GM23338 (cell line): Measurements from ENCODE around the gene VOPP1. TPM values are rescaled to one million over a fixed set of nuclear protein-coding genes. Genes with fewer than 3 reads are reported as not detected.

ENCODE experiments used
- ATAC-seq: fragments of 200-7000 bp; cut with Tn5 transposase; 3 replicates; pipeline ENCODE4 v1.9.1; 2020
- DNase-seq: peaks from one replicate; pipeline ENCODE4 v3.0.0-alpha.2; 2015; ENCODE audit warnings: low spot score
- H2AFZ ChIP-seq: fragments of 200-600 bp; sonication (generic); 2 replicates; pipeline ENCODE4 v1.8.0; 2016; ENCODE audit warnings: antibody characterized with exemption, mild to moderate bottlenecking, moderate library complexity
- H3F3A ChIP-seq: fragments of 200-600 bp; sonication (generic); replicated peaks from 2 replicates; pipeline ENCODE4 v1.8.0; 2017; ENCODE audit warnings: antibody characterized with exemption, mixed run types, low read depth
- H3K27ac ChIP-seq: fragments of 200-600 bp; sonication (generic); 2 replicates; pipeline ENCODE4 v1.6.1; 2016; ENCODE audit warnings: low read depth
- H3K27me3 ChIP-seq: fragments of 200-600 bp; sonication (generic); 2 replicates; pipeline ENCODE4 v1.8.0; 2016; ENCODE audit warnings: mild to moderate bottlenecking, mixed run types, moderate library complexity; ENCODE audit not compliant: insufficient read depth
- H3K36me3 ChIP-seq: fragments of 200-600 bp; sonication (generic); 2 replicates; pipeline ENCODE4 v1.8.0; 2016; ENCODE audit warnings: mild to moderate bottlenecking; ENCODE audit not compliant: insufficient read depth
- H3K4me1 ChIP-seq: fragments of 200-600 bp; sonication (generic); 2 replicates; pipeline ENCODE4 v1.8.0; 2016; ENCODE audit warnings: mild to moderate bottlenecking, moderate library complexity; ENCODE audit not compliant: insufficient read depth
- H3K4me2 ChIP-seq: fragments of 200-600 bp; sonication (generic); 2 replicates; pipeline ENCODE4 v1.7.1; 2017; ENCODE audit warnings: mixed run types
- H3K4me3 ChIP-seq: fragments of 200-600 bp; sonication (generic); 2 replicates; pipeline ENCODE4 v1.6.1; 2016; ENCODE audit warnings: mixed run types
- H3K79me2 ChIP-seq: fragments of 200-600 bp; sonication (generic); replicated peaks from 2 replicates; pipeline ENCODE4 v1.8.0; 2017; ENCODE audit warnings: mild to moderate bottlenecking; ENCODE audit not compliant: insufficient read depth
- H3K9me2 ChIP-seq: fragments of 200-600 bp; sonication (generic); 2 replicates; pipeline ENCODE4 v1.8.0; 2017; ENCODE audit not compliant: insufficient read depth
- H4K20me1 ChIP-seq: fragments of 200-600 bp; sonication (generic); replicated peaks from 2 replicates; pipeline ENCODE4 v1.8.0; 2017; ENCODE audit warnings: mild to moderate bottlenecking; ENCODE audit not compliant: insufficient read depth
- H3K27ac Mint-ChIP-seq: 2 replicates; pipeline ENCODE4 v1.8.0; 2020; ENCODE audit warnings: inconsistent platforms, mild to moderate bottlenecking, moderate library complexity, mixed read lengths
- H3K27me3 Mint-ChIP-seq: 3 replicates; pipeline ENCODE4 v1.8.0; 2022; ENCODE audit warnings: low read depth, mild to moderate bottlenecking, moderate library complexity, mixed read lengths, inconsistent platforms; ENCODE audit not compliant: insufficient read depth, poor library complexity
- H3K36me3 Mint-ChIP-seq: 3 replicates; pipeline ENCODE4 v1.8.0; 2021; ENCODE audit warnings: low read depth, mild to moderate bottlenecking, inconsistent platforms, moderate library complexity, mixed read lengths
- H3K4me1 Mint-ChIP-seq: 3 replicates; pipeline ENCODE4 v1.8.0; 2020; ENCODE audit warnings: mild to moderate bottlenecking, inconsistent platforms, mixed read lengths
- H3K4me3 Mint-ChIP-seq: 3 replicates; pipeline ENCODE4 v1.8.0; 2021; ENCODE audit warnings: moderate library complexity, mild to moderate bottlenecking, inconsistent platforms, mixed read lengths
- H3K9me3 Mint-ChIP-seq: 3 replicates; pipeline ENCODE4 v1.8.0; 2020; ENCODE audit warnings: moderate library complexity, mild to moderate bottlenecking, inconsistent platforms, mixed read lengths
- CREB1 ChIP-seq: fragments of 250-450 bp; sonication (Bioruptor Pico); IDR thresholded peaks from 2 replicates; pipeline ENCODE4 v1.5.0; 2020; ENCODE audit warnings: low read depth, mild to moderate bottlenecking, moderate library complexity
- EZH2 ChIP-seq: fragments of 200-600 bp; sonication (generic); IDR thresholded peaks from one replicate; pipeline ENCODE4 v1.8.0; 2017; ENCODE audit warnings: antibody characterized with exemption, mild to moderate bottlenecking, low read depth; ENCODE audit not compliant: unreplicated experiment
- EZH2phosphoT487 ChIP-seq: fragments of 200-600 bp; sonication (generic); IDR thresholded peaks from one replicate; pipeline ENCODE4 v1.8.1; 2018; ENCODE audit warnings: antibody characterized with exemption; ENCODE audit not compliant: unreplicated experiment
- JUNB ChIP-seq: IDR thresholded peaks from one replicate; pipeline ENCODE4 v1.6.1; 2016; ENCODE audit warnings: antibody characterized with exemption; ENCODE audit not compliant: unreplicated experiment
- NANOG ChIP-seq: IDR thresholded peaks from 2 replicates; pipeline ENCODE4 v1.6.1; 2016; ENCODE audit warnings: antibody characterized with exemption, borderline replicate concordance
- POLR2AphosphoS5 ChIP-seq: IDR thresholded peaks from 2 replicates; pipeline ENCODE4 v1.6.1; 2016; ENCODE audit warnings: antibody characterized with exemption, low read depth
- STAT1 ChIP-seq: IDR thresholded peaks from one replicate; pipeline ENCODE4 v1.6.1; 2016; ENCODE audit warnings: antibody characterized with exemption; ENCODE audit not compliant: unreplicated experiment
- ZNF114 ChIP-seq: fragments of 250-450 bp; sonication (Bioruptor Pico); IDR thresholded peaks from 2 replicates; pipeline ENCODE4 v1.5.0; 2020; ENCODE audit warnings: mild to moderate bottlenecking, moderate library complexity
- ZNF331 ChIP-seq: fragments of 250-450 bp; sonication (Bioruptor Pico); IDR thresholded peaks from 2 replicates; pipeline ENCODE4 v1.5.0; 2020; ENCODE audit warnings: low read depth, mild to moderate bottlenecking, moderate library complexity
- polyA plus RNA-seq: library from polyadenylated mRNA; unstranded; fragments of >200 nt; fragmentation: Nextera tagmentation; extraction: Ambion mirVana; gene quantifications from 2 replicates; pipeline ENCODE4 v1.2.1, GENCODE V29; 2016
- total RNA-seq: library from RNA; depleted of rRNA; stranded (reverse); fragments of >200 nt; shearing (Covaris generic); gene quantifications from 2 replicates; pipeline ENCODE4 v1.2.3, GENCODE V29; 2014
- TF ChIP-seq, protein P1 (sequence below): IDR thresholded peaks from 2 replicates; pipeline ENCODE4 v1.6.1; 2016; ENCODE audit warnings: antibody characterized with exemption
- TF ChIP-seq, protein P2 (sequence below), 2 experiments: fragments of 200-600 bp in 1 of 2; sonication (generic) in 1 of 2; conservative IDR thresholded peaks; 2 replicates each; pipeline versions ENCODE4 v1.5.1 to v1.6.1; 2016 to 2017; ENCODE audit warnings: antibody characterized with exemption in 2 of 2, low read depth in 2 of 2, mild to moderate bottlenecking in 2 of 2, moderate library complexity in 1 of 2
- TF ChIP-seq, protein P3 (sequence below): fragments of 250-450 bp; sonication (Bioruptor Pico); IDR thresholded peaks from 2 replicates; pipeline ENCODE4 v1.5.0; 2020; ENCODE audit warnings: mild to moderate bottlenecking, moderate library complexity
- TF ChIP-seq, protein P4 (sequence below): IDR thresholded peaks from one replicate; pipeline ENCODE4 v1.6.1; 2018; ENCODE audit warnings: antibody characterized with exemption; ENCODE audit not compliant: unreplicated experiment

VOPP1 gene
- total and polyA plus RNA-seq, 2 experiments from 2014 or later: 28.2 to 73.7 TPM

DNA sequence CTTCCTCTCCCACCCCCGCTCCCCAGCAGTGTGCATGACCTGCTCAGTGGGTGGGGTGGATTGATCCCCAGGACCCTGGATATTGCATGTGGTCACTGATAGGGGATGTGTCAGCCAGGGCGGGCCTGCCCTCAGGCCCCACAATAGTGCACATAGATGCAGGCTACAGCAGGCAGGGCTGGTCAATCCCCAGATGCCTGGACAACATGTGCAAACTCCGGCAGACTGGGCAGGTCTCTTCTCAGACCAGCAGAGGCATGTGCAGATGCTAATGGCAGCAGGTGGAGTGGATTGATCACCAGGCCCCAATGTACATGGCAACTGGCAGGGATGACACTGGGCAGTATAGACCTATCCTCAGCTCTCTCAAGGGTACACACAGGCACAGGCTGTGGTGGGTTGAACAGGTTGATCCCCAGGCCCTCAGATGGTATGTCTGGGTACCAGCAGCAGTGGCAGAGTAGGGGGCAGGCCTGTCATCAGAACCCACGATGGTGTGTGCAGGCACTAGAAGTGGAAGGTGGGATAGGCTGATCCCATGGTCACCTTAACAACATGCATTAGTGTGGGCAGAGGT lies 108.5 kb downstream of the VOPP1 start:
- H3K4me2 ChIP-seq: no peak overlapping the region
- no peaks in the 10 kb centered on the region for H3K9me2 ChIP-seq
- TF ChIP-seq STAT1: no peak
- TF ChIP-seq POLR2AphosphoS5: no peak
- no peak for TF ChIP-seq EZH2
- no peak for TF ChIP-seq JUNB
- TF ChIP-seq, protein P1, sequence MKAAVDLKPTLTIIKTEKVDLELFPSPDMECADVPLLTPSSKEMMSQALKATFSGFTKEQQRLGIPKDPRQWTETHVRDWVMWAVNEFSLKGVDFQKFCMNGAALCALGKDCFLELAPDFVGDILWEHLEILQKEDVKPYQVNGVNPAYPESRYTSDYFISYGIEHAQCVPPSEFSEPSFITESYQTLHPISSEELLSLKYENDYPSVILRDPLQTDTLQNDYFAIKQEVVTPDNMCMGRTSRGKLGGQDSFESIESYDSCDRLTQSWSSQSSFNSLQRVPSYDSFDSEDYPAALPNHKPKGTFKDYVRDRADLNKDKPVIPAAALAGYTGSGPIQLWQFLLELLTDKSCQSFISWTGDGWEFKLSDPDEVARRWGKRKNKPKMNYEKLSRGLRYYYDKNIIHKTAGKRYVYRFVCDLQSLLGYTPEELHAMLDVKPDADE: no peak
- TF ChIP-seq ZNF331: no peak
- TF ChIP-seq, protein P2, sequence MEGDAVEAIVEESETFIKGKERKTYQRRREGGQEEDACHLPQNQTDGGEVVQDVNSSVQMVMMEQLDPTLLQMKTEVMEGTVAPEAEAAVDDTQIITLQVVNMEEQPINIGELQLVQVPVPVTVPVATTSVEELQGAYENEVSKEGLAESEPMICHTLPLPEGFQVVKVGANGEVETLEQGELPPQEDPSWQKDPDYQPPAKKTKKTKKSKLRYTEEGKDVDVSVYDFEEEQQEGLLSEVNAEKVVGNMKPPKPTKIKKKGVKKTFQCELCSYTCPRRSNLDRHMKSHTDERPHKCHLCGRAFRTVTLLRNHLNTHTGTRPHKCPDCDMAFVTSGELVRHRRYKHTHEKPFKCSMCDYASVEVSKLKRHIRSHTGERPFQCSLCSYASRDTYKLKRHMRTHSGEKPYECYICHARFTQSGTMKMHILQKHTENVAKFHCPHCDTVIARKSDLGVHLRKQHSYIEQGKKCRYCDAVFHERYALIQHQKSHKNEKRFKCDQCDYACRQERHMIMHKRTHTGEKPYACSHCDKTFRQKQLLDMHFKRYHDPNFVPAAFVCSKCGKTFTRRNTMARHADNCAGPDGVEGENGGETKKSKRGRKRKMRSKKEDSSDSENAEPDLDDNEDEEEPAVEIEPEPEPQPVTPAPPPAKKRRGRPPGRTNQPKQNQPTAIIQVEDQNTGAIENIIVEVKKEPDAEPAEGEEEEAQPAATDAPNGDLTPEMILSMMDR (conservative IDR thresholded peaks at IDR 0.05; ENCODE audit: low read depth in 2 of 2): no peak
- TF ChIP-seq, protein P3, sequence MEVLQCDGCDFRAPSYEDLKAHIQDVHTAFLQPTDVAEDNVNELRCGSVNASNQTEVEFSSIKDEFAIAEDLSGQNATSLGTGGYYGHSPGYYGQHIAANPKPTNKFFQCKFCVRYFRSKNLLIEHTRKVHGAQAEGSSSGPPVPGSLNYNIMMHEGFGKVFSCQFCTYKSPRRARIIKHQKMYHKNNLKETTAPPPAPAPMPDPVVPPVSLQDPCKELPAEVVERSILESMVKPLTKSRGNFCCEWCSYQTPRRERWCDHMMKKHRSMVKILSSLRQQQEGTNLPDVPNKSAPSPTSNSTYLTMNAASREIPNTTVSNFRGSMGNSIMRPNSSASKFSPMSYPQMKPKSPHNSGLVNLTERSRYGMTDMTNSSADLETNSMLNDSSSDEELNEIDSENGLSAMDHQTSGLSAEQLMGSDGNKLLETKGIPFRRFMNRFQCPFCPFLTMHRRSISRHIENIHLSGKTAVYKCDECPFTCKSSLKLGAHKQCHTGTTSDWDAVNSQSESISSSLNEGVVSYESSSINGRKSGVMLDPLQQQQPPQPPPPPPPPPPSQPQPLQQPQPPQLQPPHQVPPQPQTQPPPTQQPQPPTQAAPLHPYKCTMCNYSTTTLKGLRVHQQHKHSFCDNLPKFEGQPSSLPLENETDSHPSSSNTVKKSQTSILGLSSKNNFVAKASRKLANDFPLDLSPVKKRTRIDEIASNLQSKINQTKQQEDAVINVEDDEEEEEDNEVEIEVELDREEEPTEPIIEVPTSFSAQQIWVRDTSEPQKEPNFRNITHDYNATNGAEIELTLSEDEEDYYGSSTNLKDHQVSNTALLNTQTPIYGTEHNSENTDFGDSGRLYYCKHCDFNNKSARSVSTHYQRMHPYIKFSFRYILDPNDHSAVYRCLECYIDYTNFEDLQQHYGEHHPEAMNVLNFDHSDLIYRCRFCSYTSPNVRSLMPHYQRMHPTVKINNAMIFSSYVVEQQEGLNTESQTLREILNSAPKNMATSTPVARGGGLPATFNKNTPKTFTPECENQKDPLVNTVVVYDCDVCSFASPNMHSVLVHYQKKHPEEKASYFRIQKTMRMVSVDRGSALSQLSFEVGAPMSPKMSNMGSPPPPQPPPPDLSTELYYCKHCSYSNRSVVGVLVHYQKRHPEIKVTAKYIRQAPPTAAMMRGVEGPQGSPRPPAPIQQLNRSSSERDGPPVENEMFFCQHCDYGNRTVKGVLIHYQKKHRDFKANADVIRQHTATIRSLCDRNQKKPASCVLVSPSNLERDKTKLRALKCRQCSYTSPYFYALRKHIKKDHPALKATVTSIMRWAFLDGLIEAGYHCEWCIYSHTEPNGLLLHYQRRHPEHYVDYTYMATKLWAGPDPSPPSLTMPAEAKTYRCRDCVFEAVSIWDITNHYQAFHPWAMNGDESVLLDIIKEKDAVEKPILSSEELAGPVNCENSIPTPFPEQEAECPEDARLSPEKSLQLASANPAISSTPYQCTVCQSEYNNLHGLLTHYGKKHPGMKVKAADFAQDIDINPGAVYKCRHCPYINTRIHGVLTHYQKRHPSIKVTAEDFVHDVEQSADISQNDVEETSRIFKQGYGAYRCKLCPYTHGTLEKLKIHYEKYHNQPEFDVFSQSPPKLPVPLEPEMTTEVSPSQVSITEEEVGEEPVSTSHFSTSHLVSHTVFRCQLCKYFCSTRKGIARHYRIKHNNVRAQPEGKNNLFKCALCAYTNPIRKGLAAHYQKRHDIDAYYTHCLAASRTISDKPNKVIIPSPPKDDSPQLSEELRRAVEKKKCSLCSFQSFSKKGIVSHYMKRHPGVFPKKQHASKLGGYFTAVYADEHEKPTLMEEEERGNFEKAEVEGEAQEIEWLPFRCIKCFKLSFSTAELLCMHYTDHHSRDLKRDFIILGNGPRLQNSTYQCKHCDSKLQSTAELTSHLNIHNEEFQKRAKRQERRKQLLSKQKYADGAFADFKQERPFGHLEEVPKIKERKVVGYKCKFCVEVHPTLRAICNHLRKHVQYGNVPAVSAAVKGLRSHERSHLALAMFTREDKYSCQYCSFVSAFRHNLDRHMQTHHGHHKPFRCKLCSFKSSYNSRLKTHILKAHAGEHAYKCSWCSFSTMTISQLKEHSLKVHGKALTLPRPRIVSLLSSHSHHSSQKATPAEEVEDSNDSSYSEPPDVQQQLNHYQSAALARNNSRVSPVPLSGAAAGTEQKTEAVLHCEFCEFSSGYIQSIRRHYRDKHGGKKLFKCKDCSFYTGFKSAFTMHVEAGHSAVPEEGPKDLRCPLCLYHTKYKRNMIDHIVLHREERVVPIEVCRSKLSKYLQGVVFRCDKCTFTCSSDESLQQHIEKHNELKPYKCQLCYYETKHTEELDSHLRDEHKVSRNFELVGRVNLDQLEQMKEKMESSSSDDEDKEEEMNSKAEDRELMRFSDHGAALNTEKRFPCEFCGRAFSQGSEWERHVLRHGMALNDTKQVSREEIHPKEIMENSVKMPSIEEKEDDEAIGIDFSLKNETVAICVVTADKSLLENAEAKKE (CRISPR knock-in tag): no peak
- TF ChIP-seq, protein P4, sequence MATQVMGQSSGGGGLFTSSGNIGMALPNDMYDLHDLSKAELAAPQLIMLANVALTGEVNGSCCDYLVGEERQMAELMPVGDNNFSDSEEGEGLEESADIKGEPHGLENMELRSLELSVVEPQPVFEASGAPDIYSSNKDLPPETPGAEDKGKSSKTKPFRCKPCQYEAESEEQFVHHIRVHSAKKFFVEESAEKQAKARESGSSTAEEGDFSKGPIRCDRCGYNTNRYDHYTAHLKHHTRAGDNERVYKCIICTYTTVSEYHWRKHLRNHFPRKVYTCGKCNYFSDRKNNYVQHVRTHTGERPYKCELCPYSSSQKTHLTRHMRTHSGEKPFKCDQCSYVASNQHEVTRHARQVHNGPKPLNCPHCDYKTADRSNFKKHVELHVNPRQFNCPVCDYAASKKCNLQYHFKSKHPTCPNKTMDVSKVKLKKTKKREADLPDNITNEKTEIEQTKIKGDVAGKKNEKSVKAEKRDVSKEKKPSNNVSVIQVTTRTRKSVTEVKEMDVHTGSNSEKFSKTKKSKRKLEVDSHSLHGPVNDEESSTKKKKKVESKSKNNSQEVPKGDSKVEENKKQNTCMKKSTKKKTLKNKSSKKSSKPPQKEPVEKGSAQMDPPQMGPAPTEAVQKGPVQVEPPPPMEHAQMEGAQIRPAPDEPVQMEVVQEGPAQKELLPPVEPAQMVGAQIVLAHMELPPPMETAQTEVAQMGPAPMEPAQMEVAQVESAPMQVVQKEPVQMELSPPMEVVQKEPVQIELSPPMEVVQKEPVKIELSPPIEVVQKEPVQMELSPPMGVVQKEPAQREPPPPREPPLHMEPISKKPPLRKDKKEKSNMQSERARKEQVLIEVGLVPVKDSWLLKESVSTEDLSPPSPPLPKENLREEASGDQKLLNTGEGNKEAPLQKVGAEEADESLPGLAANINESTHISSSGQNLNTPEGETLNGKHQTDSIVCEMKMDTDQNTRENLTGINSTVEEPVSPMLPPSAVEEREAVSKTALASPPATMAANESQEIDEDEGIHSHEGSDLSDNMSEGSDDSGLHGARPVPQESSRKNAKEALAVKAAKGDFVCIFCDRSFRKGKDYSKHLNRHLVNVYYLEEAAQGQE: no peak
- no peak for TF ChIP-seq CREB1 (CRISPR knock-in tag)
- no peak for TF ChIP-seq NANOG
- no peak for TF ChIP-seq ZNF114 (CRISPR knock-in tag)
- TF ChIP-seq EZH2phosphoT487: no peak
- Mint-ChIP-seq H3K4me1 (no peaks in the 10 kb centered on the region; the same call in 2 of the 3 replicates), H3K9me3 (peaks cover 83% of the 10 kb centered on the region), H3K36me3 (peaks cover 84% of the 10 kb centered on the region), H3K4me3 (no peak overlapping the region), H3K27ac (no peak overlapping the region), H3K27me3 (peaks cover 13% of the 10 kb centered on the region)
- DNase-seq (no peak), ATAC-seq (no peak)
- H3F3A ChIP-seq: no peaks in the 10 kb centered on the region
- no peak overlapping the region for H3K27ac ChIP-seq
- H3K36me3 ChIP-seq: peaks cover 8% of the 10 kb centered on the region; the same call in 1 of the 2 replicates
- H4K20me1 ChIP-seq: no peaks in the 10 kb centered on the region
- no peaks in the 10 kb centered on the region for H3K27me3 ChIP-seq
- no peaks in the 10 kb centered on the region for H3K79me2 ChIP-seq
- no peak overlapping the region for H2AFZ ChIP-seq
- H3K4me1 ChIP-seq: no peaks in the 10 kb centered on the region
- no peak overlapping the region for H3K4me3 ChIP-seq
